Caco-2 (cell line): Measurements from ENCODE around the gene SDCCAG8. TPM values are rescaled to one million over a fixed set of nuclear protein-coding genes. Genes with fewer than 3 reads are reported as not detected.

Experiments
- BruUV-seq: library from RNA; stranded (reverse); fragments of 400-500 nt; replicated peaks from 2 replicates; lab custom pipeline; 2021; lab: Mats Ljungman, UMichigan
- CTCF ChIA-PET: fragments of 300-600 bp; sonication (Branson Sonifier 250); formaldehyde crosslinking; loops from one replicate; lab custom pipeline; 2022; ENCODE audit warnings: antibody characterized with exemption; lab: Charles Lee
- POLR2A ChIA-PET: fragments of 300-600 bp; sonication (Branson Sonifier 250); formaldehyde crosslinking; loops from one replicate; lab custom pipeline; 2022; ENCODE audit warnings: antibody characterized with exemption; lab: Charles Lee
- DNase-seq, 2 experiments: peaks; one replicate each; pipeline versions ENCODE4 v3.0.0 to v3.0.0-alpha.2; 2020 to 2022
- H3K27me3 ChIP-seq: replicated peaks from 2 replicates; pipeline ENCODE4 v1.6.0; 2011; ENCODE audit warnings: low read length; ENCODE audit not compliant: control insufficient read depth, insufficient read depth
- H3K36me3 ChIP-seq: 2 replicates; pipeline ENCODE4 v1.5.1; 2011; ENCODE audit warnings: low read length; ENCODE audit not compliant: control insufficient read depth, insufficient read depth
- H3K4me1 ChIP-seq: fragments of 250-450 bp; sonication (Bioruptor Pico); 2 replicates; pipeline ENCODE4 v1.5.1; 2020; ENCODE audit warnings: mild to moderate bottlenecking
- H3K4me3 ChIP-seq: 2 replicates; pipeline ENCODE4 v1.5.1; 2011; ENCODE audit warnings: low read depth, mild to moderate bottlenecking, control low read depth, low read length
- H3K9me3 ChIP-seq: fragments of 250-450 bp; sonication (Bioruptor Pico); 2 replicates; pipeline ENCODE4 v1.5.1; 2020; ENCODE audit warnings: mild to moderate bottlenecking, moderate library complexity
- H3K27ac Mint-ChIP-seq: one replicate; pipeline ENCODE4 v1.8.0; 2022; ENCODE audit warnings: mixed read lengths; ENCODE audit not compliant: unreplicated experiment
- H3K27me3 Mint-ChIP-seq: one replicate; pipeline ENCODE4 v1.8.0; 2022; ENCODE audit warnings: mixed read lengths; ENCODE audit not compliant: insufficient read depth, unreplicated experiment
- H3K36me3 Mint-ChIP-seq: one replicate; pipeline ENCODE4 v1.8.0; 2022; ENCODE audit warnings: mild to moderate bottlenecking, mixed read lengths; ENCODE audit not compliant: insufficient read depth, unreplicated experiment
- H3K4me1 Mint-ChIP-seq: one replicate; pipeline ENCODE4 v1.8.0; 2022; ENCODE audit warnings: low read depth, mixed read lengths; ENCODE audit not compliant: unreplicated experiment
- H3K4me3 Mint-ChIP-seq: one replicate; pipeline ENCODE4 v1.8.0; 2022; ENCODE audit warnings: mild to moderate bottlenecking, moderate library complexity, mixed read lengths; ENCODE audit not compliant: unreplicated experiment
- H3K9me3 Mint-ChIP-seq: one replicate; pipeline ENCODE4 v1.8.0; 2022; ENCODE audit warnings: mixed read lengths; ENCODE audit not compliant: unreplicated experiment
- CTCF ChIP-seq, 2 experiments: fragments of 200-600 bp in 1 of 2; IDR thresholded peaks; 1 replicate in 1 of 2; 2 replicates in 1 of 2; pipeline versions ENCODE4 v1.5.1 to v1.8.0; 2011 to 2022; ENCODE audit warnings: antibody characterized with exemption in 1 of 2, control low read depth in 1 of 2, inconsistent platforms in 1 of 2, low read depth in 1 of 2, low read length in 1 of 2, mild to moderate bottlenecking in 1 of 2, moderate library complexity in 1 of 2; ENCODE audit not compliant: insufficient read depth in 1 of 2, severe bottlenecking in 1 of 2, unreplicated experiment in 1 of 2
- intact Hi-C: fragments of 100-400 bp; cut with micrococcal nuclease; formaldehyde crosslinking; loops from one replicate; pipeline ENCODE4 v1.10.0; 2022; ENCODE audit not compliant: unreplicated experiment
- total RNA-seq: library from RNA; stranded (reverse); gene quantifications from 2 replicates; pipeline ENCODE4 v1.2.3, GENCODE V29; 2022

The SDCCAG8 gene
- total RNA-seq, 1 experiment from 2014 or later = 23.0 TPM

GRCh38 chr1:243525085-243525487, 269.2 kb downstream of the SDCCAG8 start:
- DNase-seq = no peak
- Histone ChIP-seq H3K4me3 (no peak overlapping the region), H3K36me3 (no peaks in the 10 kb centered on the region), H3K9me3 (no peaks in the 10 kb centered on the region), H3K27me3 (no peaks in the 10 kb centered on the region), H3K4me1 (peaks cover 8% of the 10 kb centered on the region; the same call in 1 of the 2 replicates)
- peaks cover 19% of the 10 kb centered on the region for H3K9me3 Mint-ChIP-seq
- ChIA-PET POLR2A (no interaction called here), CTCF (no interaction called here)
- TF ChIP-seq CTCF (IDR thresholded peaks at IDR 0.05; ENCODE audit: insufficient read depth in 1 of 2, low read depth in 1 of 2, low read length in 1 of 2, severe bottlenecking in 1 of 2, unreplicated experiment in 1 of 2) = no peak
- no peak overlapping the region for H3K27ac Mint-ChIP-seq
- H3K36me3 Mint-ChIP-seq = peaks cover 6% of the 10 kb centered on the region
- peaks cover 7% of the 10 kb centered on the region for H3K4me1 Mint-ChIP-seq
- intact Hi-C loops = no loop called here
- no peak overlapping the region for H3K4me3 Mint-ChIP-seq
- no TSS peak for BruUV-seq
- no peaks in the 10 kb centered on the region for H3K27me3 Mint-ChIP-seq

GRCh38 chr1:243526180-243526579, 270.3 kb downstream of the SDCCAG8 start:
- Histone ChIP-seq H3K27me3 (no peaks in the 10 kb centered on the region), H3K4me3 (no peak overlapping the region), H3K36me3 (no peaks in the 10 kb centered on the region), H3K9me3 (no peaks in the 10 kb centered on the region), H3K4me1 (no peaks in the 10 kb centered on the region; the same call in 1 of the 2 replicates)
- H3K27ac Mint-ChIP-seq = no peak overlapping the region
- no peak overlapping the region for H3K4me3 Mint-ChIP-seq
- H3K9me3 Mint-ChIP-seq = peaks cover 19% of the 10 kb centered on the region
- no peak for DNase-seq
- TF ChIP-seq CTCF (IDR thresholded peaks at IDR 0.05; ENCODE audit: insufficient read depth in 1 of 2, low read depth in 1 of 2, low read length in 1 of 2, severe bottlenecking in 1 of 2, unreplicated experiment in 1 of 2) = no peak
- intact Hi-C loops = no loop called here
- peaks cover 7% of the 10 kb centered on the region for H3K4me1 Mint-ChIP-seq
- H3K27me3 Mint-ChIP-seq = no peaks in the 10 kb centered on the region
- no TSS peak for BruUV-seq
- POLR2A ChIA-PET = no interaction called here
- CTCF ChIA-PET = no interaction called here
- peaks cover 6% of the 10 kb centered on the region for H3K36me3 Mint-ChIP-seq

GRCh38 chr1:243528459-243529121, 272.7 kb downstream of the SDCCAG8 start:
- H3K9me3 ChIP-seq = no peaks in the 10 kb centered on the region
- H3K4me1 Mint-ChIP-seq = peaks cover 7% of the 10 kb centered on the region
- no peaks in the 10 kb centered on the region for H3K36me3 ChIP-seq
- H3K4me3 ChIP-seq = no peak overlapping the region
- H3K36me3 Mint-ChIP-seq = peaks cover 6% of the 10 kb centered on the region
- peaks cover 19% of the 10 kb centered on the region for H3K9me3 Mint-ChIP-seq
- H3K27me3 ChIP-seq = no peaks in the 10 kb centered on the region
- no peak overlapping the region for H3K27ac Mint-ChIP-seq
- no peak for DNase-seq
- ChIA-PET POLR2A (no interaction called here), CTCF (no interaction called here)
- no peak for TF ChIP-seq CTCF (IDR thresholded peaks at IDR 0.05; ENCODE audit: insufficient read depth in 1 of 2, low read depth in 1 of 2, low read length in 1 of 2, severe bottlenecking in 1 of 2, unreplicated experiment in 1 of 2)
- intact Hi-C loops = no loop called here
- no TSS peak for BruUV-seq
- H3K27me3 Mint-ChIP-seq = no peaks in the 10 kb centered on the region
- H3K4me3 Mint-ChIP-seq = no peak overlapping the region
- no peaks in the 10 kb centered on the region for H3K4me1 ChIP-seq
